GM21423 (cell line): ENCODE data around the gene GPA33.

Experiments
- ATAC-seq: cut with Tn5 transposase; IDR thresholded peaks from one replicate; pipeline ENCODE4 v1.9.1; 2021; ENCODE audit warnings: mild to moderate bottlenecking, moderate library complexity; ENCODE audit not compliant: unreplicated experiment

GPA33 gene

DNA sequence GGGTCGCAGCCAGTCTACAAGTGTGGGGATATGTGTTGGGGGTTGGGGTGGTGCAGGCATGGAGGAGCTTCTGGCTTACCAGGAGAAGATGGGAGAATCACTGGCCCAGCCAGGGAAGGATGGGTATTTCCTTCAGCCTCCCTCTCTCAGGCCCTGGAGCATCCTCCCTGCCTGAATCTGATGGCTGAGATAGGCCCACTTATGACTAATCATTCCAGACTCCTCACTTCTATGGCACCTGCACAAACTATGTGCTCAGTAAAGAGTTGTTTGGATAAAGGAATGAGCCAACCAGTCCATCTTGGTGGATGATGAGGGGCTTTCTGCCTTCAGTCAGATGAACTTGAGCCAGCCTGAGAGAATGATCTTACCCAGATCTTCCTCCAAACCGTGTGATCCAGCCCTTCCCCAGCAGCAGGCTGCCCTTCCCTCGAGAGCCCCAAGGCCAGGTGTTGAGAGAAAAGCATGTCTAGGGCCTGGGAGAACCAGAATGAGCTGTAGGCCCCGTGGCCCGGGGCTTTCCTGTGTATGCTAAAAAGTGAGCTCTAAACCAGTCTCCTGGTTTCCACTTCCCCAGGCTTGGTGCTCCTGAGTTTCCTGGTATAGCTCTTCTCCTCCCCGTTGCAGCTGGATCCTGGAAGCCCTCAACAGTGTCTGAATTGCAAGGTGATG lies 1.3 kb downstream of the GPA33 start:
- no peak for ATAC-seq

DNA sequence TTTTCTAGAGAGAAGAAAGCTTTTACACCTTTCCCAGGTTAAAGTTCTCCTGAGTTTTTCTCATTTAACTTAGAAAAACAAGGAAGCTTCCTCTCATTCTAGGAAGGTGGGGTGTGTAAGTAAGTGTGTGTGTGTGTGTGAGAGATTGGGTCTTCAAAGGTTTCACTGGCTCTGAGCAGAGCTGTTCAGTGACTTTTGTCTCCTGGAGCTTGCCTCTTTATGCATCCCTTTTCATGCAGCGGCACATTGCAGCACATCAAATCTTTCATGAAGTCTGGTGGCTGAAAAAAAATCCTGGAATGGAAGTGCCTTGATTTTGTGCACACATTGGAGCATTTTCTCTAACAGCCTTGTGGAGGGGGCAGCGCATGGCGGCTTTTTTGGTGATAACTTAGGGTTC lies 3.4 kb downstream of the GPA33 start:
- no peak for ATAC-seq

DNA sequence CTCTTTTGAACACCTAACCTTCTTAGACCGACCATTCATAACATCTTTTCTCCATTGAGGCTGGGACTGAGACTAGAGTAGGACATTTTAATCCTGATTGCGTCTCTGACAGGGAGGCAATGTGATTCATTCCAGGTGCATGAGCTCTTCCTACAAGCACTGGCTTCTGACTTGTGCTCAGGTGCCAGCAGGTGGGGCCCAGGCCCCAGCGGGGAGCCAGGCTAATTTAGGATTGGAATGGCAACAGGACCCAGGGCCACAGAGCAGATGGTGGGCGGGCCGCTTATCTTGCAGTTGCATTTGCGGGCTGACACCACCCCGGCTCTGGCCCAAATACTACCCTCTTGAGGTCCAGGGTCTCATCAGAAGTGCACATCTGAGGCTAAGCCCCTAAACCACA lies 4.1 kb downstream of the GPA33 start:
- no peak for ATAC-seq

DNA sequence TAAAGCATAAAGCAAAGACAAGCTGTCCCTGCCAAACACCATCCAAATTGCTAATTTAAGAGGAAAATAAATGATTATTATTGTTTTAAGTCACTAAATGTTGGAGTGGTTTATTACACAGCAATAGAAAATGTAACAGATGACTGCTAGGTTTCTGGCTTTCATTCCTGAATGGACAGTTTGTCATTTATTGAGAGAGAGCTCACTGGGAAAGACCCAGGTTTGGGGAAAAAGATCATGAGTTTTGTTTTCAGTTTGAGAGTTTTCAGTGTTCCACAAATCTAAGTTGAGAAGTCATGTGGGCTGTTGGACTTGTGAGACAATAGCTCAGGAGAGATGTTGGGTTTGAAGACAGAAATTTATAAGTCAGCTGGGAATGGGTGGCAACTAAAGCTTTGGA lies 5.4 kb downstream of the GPA33 start:
- no peak for ATAC-seq

DNA sequence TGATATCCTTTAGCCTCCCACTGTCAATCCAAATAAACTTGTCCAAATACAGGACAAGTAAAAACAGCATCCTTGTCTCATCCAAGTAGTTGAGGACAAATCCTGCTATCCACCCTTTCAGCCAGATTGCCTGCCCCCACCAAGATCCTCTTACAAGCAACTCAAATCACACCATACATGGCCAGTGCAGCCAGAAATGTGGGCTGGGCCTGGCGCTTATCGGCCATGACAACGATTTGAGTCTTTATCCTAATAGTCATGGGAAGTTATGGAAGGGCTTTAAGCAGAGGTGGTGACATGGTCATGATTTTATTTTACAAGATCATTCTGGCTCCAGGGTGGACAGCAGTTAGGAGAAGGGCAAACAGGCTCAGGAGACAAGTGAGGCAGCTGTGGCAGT lies 6.3 kb downstream of the GPA33 start:
- ATAC-seq = no peak

DNA sequence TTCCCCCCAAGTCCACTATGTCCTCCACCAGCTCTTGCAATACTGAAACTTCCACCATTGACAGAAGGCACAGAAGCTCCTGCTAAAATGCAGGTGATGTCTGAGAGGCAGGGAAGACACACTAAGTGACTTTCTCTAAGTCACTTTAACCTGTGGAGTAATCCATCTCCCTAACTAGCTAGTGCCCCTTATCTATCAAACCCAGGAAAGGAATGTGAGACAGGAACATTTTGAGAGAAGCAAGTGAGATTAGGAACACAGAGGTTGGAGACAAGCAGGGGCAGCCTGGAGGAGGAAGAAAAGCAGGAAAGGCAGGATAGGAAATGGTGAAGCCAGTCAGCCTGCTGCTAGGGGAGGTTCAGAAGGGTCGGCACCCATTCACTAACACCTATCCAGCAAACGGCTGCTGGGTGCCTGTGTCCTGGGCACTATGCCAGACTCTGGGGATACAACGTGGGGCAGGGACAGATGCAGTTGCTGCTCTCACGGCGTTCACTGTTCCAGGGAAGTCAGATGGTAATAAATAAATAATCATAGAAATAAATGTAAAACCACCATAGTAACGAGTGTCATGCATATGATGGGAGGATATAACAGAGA lies 7.0 kb downstream of the GPA33 start:
- no peak for ATAC-seq

DNA sequence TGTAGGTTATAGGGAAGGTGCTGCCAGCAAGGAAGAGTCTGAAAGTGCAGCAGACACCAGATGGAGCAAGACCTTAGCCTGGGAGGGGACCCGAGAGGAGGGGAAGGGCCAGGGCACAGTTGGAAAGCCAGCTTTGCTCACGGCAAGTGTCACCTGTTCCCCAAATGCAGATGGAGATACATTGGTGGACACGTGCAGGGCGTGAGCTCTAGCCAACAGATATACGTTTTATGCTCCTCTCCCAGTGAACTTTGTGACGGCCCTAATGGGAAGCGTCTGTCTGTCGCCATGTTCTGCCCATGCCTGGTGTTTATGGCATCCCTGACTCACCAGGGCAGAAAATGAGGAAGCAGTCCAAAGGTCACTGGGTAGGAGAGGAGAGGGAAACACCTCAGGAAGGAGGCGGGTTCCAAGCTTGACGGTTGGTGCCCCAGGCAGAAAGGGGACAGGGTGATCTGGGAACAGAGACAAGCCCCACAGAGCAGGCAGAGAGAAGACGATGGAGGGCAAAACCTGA lies 7.6 kb downstream of the GPA33 start:
- no peak for ATAC-seq

DNA sequence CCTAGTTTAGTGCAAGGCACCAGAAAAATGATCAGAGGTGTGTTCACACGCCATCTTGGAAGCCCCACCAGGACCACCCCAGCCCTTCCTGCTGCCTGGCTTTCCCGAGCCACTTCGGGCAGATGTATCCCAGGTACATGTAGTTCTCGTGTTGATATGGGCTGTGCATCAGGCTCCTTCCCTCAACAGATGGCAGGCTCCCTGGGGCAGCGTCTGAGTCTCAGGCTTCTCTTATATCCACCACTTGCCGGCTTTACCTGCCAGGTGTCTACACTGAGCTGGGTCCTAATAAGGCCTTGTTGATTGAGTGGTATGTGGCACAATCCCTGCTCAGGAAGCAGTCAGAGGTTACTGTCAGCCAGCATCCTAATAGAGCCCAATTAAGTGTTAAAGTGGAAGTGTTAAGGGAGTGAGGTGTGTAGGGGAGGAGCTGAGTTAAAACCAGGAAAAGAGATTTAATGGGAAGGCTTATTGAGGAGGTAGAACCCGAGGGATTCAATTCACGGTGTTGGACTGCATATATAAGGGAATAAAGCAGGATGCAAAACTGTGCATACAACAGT lies 8.5 kb downstream of the GPA33 start:
- ATAC-seq = no peak

DNA sequence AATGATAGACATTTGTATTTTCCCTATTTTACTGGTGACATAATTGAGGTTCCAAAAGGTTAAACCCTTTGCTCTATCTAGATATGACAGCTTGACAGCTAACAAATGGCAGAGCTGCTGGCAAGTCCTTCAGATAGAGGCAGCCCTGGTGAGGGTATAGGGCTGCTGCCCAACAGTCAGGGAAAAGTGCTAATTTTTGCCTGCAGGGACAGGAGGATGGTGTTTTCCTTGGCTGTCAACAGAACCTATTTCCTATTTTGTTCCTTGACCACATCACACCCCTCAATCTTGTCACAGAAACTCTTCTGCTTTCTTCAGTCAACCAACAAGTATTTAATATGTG lies 12.3 kb downstream of the GPA33 start:
- no peak for ATAC-seq

DNA sequence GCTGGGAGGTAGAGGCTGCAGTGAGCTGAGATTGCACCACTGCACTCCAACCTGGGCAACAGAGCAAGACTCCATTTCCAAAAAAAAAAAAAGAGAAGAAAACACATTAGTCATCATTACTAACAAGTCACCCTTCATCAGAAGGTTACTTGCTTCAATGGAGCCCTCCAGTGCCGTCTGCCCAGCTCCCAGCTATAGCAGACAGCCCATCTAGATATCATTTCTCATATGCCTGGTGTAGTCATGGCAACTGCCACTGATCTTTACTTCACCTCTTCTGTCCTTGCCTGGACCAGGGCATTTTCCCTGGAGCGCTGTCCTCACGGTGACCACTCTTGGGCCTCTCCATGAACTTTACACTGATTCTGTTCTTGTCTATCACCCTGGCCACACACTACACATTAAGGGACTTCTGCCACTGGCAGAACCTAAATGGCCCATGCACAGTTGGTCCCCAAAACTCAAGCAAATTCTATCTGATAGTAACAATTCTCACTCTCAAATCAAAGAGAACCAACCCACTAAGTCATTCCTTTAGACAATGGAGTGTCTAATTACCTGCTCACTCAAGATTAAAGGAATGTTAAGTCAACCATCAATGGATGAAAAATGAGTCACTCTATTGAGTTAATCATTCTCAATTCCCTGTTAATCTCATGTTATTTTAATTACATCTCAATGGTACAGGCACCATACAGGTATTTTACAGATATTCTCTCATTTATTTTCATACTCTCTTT lies 12.9 kb downstream of the GPA33 start:
- no peak for ATAC-seq

DNA sequence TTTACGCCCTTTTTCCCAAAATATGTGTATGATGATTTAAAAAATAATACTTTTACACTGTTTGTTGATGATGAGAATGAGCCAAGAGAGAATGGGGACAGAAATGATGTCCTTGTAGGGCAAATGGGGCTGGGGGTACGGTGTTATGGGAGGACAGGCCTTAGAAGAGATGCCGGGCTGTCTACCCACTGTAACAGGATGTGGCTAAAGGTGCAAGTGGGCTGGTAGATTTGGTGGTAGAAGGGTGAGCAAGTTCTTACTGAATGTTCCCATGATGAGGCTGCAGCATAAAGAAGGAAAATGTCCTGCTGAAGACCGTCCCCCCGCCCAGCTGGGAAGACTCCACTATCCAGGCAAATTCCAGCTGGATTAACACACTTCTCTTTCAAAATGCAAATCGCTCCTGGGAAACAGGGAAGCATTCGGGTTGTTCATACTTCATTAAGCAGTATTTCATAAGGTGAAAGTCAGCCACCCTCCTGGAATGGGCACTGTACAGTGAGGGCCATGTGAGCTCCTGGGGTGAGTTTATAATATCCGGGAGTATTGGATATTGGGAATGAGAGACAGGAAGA lies 14.0 kb downstream of the GPA33 start:
- no peak for ATAC-seq

DNA sequence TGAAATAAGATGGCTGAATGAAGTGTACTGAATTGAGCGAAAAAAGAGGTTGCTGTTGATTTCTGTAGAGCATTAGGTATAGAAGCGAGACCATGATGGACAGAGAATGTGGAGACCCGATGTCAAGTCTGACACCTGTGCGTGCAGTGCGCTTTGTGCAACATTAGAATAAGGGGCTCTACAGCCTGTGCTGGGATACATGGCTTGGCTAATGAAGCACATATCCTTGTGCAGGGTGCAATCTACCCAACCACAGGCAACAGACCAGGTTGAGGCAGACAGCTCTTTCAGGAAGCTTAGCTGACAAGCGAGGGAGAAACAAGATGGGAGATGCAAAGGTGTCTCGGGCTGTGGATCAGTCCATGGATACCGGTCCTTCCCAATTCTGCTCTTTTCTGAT lies 18.9 kb downstream of the GPA33 start:
- ATAC-seq = no peak

DNA sequence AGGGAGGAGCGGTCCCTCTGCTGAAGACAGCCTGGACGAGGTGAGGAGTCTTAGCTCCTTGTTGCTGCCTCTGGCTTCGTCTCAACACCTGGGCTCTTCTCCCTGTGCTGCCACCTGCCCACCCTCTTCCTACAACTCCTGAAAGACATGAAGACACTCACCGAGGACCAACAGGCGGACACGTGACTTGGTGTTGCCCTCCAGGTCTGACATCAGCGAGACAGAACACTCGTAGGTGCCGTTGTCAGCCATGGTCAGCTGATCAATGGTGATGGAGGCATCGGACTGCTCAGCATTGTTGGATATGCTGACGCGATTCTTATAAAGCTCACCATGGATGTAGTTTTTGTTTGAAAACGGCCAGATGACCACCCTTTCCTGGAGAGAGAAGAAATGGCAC lies 21.4 kb downstream of the GPA33 start:
- no peak for ATAC-seq

DNA sequence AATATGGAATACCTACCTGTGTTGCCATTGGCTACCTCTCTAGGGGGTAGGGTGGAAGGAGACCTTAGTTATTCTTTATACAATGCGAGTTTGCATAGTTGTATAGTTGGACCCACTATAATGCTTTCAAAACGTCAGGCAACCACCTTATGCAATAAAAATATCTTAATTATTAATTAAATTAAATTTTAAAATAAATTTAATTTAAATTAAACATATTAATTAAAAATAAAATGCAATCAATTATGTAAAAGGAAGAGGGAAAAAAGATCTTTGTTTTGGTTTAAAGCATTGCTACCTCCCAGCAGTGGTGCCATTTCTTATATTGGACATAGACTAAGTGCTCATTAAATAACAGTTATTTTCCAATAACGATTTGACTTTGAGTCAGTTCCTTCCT lies 22.3 kb downstream of the GPA33 start:
- ATAC-seq = no peak

DNA sequence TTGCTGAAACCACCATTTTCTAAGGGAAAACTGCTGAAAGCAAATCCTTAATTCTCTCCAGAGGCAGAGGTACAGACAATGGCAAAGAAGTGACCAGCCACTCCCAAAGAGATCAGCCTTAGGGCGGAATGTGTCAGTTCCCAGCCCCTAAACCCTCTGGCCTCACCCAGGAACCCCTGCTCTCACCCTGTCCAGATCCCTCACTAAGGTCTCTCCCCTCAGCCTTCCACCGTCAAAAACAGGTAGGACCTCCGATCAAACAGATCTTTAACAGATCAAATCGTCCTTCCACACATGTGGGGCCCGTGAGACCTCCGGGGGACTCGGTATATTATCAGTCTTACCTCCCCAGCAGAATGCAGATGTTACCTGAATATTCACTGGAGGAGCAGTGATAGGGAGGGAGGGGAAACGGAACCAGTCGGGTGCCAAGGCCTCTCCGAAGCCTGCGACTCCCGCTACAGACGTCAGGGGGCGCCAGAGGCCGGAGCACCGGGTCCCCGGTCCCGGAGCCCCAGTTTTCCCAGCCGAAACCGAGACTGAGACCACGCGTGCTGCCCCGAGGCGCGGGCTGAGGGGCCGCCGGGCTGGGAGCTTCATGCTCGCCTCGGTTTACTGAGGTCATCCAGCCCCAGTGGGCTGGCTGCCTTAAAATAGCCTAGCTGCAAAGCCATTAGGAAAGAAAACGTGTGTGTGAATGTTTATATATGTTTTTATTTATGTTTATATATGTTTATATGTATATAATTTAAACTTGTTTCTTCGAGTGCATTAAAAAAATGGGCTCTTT lies 23.6 kb downstream of the GPA33 start:
- peak; percentile 76 for ATAC-seq

DNA sequence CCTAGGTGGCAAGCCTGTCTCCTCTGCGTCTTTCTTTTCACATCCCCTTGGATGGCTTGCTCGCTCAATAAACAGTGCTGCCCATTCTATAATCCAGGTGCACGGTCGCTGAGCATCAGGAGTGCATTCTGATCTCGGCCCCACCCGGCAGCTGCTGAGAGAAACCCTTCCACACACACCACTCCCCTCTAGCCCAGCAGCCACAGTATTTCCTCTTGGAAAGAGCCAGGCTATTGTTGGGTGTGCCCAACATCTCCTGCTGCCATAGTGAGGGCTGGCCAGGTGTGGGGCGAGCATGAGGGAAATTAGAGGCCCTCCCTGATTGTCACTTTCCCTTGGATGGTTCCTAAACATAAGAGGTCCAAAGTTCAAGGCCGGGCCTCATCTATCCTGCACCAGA lies 24.7 kb downstream of the GPA33 start:
- ATAC-seq = no peak

DNA sequence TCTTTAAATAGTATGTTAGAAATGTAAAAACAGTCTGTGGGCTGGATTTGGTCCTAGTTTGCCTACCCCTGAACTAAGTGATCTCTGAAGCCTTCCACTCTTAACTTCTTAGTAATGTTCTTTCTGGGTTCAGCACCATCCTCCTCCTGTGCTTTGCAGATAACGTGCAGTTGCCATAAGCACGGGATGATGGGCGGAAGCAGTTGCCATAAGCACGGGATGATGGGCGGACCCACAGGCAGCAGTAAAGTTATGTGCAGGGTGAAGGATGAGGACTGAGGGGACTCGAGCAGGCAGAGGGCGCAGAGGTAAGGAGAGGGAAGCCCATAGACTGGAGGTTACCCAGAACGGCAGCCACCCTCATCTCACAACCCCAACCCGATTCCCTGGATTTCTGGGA lies 25.6 kb downstream of the GPA33 start:
- no peak for ATAC-seq

DNA sequence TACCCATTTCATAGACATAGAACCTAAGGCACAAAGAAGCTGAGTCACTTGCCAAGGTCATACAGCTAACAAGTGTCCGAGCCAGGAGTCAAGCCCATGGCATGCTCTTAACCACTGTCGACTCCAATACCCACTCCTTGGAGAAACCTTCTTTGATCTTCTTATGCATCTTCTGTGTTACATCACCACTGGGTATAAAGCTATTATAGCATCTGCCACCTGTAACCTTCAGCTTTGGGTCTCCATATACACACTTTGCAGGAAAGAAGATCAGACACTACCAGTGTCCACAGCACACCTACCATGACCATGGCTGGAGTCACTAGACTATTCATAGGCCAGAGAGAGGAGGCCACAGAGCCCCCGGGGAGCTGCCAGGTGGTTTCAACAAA lies 29.1 kb downstream of the GPA33 start:
- no peak for ATAC-seq

DNA sequence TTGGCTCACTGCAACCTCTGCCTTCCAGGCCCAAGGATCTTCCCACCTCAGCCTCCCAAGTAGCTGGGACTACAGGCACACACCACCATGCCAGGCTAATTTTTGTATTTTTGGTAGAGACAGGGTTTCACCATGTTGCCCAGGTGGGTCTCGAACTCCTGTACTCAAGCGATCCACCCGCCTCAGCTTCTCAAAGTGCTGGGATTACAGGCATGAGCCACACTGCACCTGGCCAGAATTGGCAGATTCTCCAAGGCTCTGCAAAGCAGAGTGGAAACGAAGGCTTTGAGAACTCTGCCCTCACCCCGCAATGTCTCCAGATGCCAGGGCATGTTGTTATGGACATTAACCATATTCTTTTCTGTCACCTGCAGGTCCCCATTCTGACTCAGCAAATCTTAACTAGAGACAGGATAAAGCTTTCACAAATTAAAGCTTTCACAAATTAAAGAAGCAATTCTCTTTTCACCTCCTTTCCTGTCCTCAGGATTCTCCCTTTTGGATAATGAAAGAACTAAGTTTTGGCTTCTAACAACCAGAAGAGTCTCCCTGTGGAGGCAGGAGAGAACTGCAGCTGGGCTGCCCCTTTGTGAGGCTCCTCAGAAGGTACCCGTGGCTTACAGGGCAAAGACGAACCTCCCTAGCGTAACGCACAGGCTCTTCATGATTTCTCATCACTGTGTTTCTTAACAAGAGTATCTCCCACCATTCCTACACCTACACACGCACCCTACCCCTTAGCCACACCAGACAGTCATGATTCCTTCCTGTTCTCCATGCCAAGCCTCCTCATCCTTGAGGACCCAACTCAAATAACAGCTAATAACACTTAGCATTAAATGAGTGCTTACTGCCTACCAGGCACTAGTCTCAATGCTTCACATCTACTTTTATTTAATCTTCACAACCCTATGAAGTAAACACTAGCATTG lies 29.8 kb downstream of the GPA33 start:
- no peak for ATAC-seq

DNA sequence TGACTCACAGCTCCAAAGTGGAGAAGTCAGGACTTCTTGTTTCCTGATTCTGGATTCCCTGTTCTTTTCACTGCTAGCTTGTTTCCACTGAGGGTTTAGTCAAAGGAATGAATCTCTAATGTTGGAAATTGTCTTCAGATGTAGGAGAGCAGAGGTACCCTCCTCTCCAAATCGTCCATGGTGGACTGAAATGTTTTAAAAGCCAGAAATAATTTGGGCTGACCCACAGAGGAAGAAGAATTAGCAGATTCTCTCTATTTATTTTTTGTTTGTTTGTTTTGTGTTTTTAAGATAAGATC lies 30.4 kb downstream of the GPA33 start:
- ATAC-seq = no peak
